ENCODE results near the gene ZDHHC7. TPM values are rescaled to one million over a fixed set of nuclear protein-coding genes. Genes with fewer than 3 reads are reported as not detected.

The ZDHHC7 gene
- total and polyA plus RNA-seq, 9 of the 15 experiments (the other 6 are each of a cell fraction or from before 2014, with no cell fraction given) = 1.7 to 49.7 (median 37.4) TPM

DNA sequence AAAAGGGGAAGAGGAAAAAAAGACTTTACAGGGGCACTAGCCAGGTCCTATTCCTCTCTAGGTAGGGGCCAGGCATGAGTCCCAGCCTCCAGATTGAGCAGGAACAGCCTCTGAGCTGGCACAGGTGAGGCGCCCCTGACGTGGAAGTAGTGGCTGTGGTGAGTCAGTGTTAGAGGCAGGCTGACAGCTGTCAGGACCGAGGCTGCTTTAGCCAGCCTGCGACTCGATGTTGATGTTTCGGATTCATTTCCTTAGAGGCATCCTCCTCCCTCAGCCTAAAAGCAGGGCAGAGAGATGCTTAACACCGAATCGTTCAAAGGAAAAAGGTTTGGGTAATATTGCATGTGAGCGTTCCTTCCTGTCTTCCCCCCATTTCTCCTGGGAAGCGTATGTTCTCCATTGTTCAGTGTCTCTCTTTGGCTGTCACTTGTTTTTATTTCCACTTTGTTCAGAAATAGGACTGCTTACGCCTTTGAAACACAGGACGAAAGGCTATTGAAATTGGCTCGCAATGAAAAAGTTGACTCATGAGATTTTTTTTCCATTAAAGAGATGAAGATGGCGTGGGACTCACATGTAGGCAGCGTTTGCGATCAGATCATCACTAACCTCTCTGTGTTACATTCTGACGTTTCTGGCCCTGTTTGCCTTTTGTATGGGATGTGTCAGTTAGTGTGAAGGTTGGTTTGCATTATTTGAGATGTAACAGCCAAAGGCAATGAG is 17.5 kb upstream of the ZDHHC7 start:
- Histone ChIP-seq H3K36me3 (ENCODE audit: control insufficient read depth, insufficient read depth, low read length) (no peaks in the 10 kb centered on the region; the same call in 2 of the 3 replicates), H3K4me3 (no peak overlapping the region), H2AFZ (ENCODE audit: low read depth, low read length) (no peak overlapping the region), H3K9me3 (replicated peaks; ENCODE audit: control insufficient read depth, insufficient read depth, low read depth, low read length) (no peaks in the 10 kb centered on the region), H3K27ac (ENCODE audit: extremely low read depth, low read depth, low read length) (no peak overlapping the region), H3K9ac (ENCODE audit: insufficient read depth in 1 of 2, low read depth in 2 of 2, low read length in 2 of 2) (peak overlapping the region; percentile 57 to 93; a peak in 3 of 4 replicates), H3K27me3 (ENCODE audit: control insufficient read depth in 2 of 2, insufficient read depth in 2 of 2, low read length in 2 of 2) (no peaks in the 10 kb centered on the region), H3K79me2 (ENCODE audit: control insufficient read depth, insufficient read depth, low read length) (peaks cover 4% of the 10 kb centered on the region; the same call in 2 of the 3 replicates), H3K4me1 (replicated peaks in 1 of 2; ENCODE audit: control insufficient read depth in 2 of 2, insufficient read depth in 2 of 2, low read length in 2 of 2) (peaks cover 33 to 39% of the 10 kb centered on the region in 2 experiments), H4K20me1 (replicated peaks; ENCODE audit: control insufficient read depth, insufficient read depth, low read length) (no peaks in the 10 kb centered on the region), H3K4me2 (ENCODE audit: insufficient read depth, low read length) (peak overlapping the region; percentile 72), H3K9me1 (ENCODE audit: control insufficient read depth, insufficient read depth, low read length) (no peaks in the 10 kb centered on the region)
- BruUV-seq (replicated peaks) = no TSS peak
- in situ Hi-C loops (cut with MboI) = no loop called here
- ChIA-PET CTCF (ENCODE audit: low intra/inter-chr PET ratio) (no interaction called here), POLR2A (interaction anchor here (1.5 to 4.5 kb wide), 4 partner anchors 17 to 56 kb away, joined by 4 to 50 read pairs (median 9); partner anchors contain the start of gene ZDHHC7)
- ATAC-seq = no peak
- 36% methylated on average over 17 of the region's 17 CpGs for WGBS (ENCODE audit: insufficient coverage, low coverage, missing lambda C conversion rate)
- FAIRE-seq = no peak
- intact Hi-C loops (cut with micrococcal nuclease) = loop anchor here (2.0 to 5.0 kb wide), 2 partner anchors 28 to 58 kb away; no protein-coding TSS in a partner anchor
- peak in 1 of 4 experiments; percentile 52 for DNase-seq (ENCODE audit: extremely low read depth in 1 of 4, low spot score in 3 of 4)
- TF ChIP-seq CTBP1 (IDR thresholded peaks at IDR 0.05; ENCODE audit: borderline replicate concordance) (no peak), ZNF76 (CRISPR knock-in tag; IDR thresholded peaks at IDR 0.05; ENCODE audit: borderline replicate concordance) (0 out of 2 replicates have a peak, but pooled peaks have one; percentile 26), ZNF316 (IDR thresholded peaks at IDR 0.05) (peak; percentile 34; the same call in 1 of the 2 replicates), NFE2 (IDR thresholded peaks at IDR 0.05; ENCODE audit: low read depth) (no peak), JUN (IDR thresholded peaks at IDR 0.05; ENCODE audit: borderline replicate concordance, low read depth, low read length) (0 out of 2 replicates have a peak, but pooled peaks have one; percentile 11), JUN (CRISPR knock-in tag; IDR thresholded peaks at IDR 0.05; ENCODE audit: borderline replicate concordance) (0 out of 2 replicates have a peak, but pooled peaks have one; percentile 42), JUNB (CRISPR knock-in tag; conservative IDR thresholded peaks at IDR 0.05) (no peak), ILK (tag; IDR thresholded peaks at IDR 0.05; ENCODE audit: borderline replicate concordance, low read depth) (no peak), EP400 (IDR thresholded peaks at IDR 0.05) (no peak), MEIS2 (IDR thresholded peaks at IDR 0.05; ENCODE audit: partially characterized antibody) (peak; percentile 8), TCF7 (IDR thresholded peaks at IDR 0.05; ENCODE audit: borderline replicate concordance) (no peak), ESRRB (CRISPR knock-in tag; IDR thresholded peaks at IDR 0.05; ENCODE audit: borderline replicate concordance) (no peak), ZNF57 (CRISPR knock-in tag; IDR thresholded peaks at IDR 0.05) (0 out of 2 replicates have a peak, but pooled peaks have one; percentile 30)
- TF ChIP-seq, protein P1, sequence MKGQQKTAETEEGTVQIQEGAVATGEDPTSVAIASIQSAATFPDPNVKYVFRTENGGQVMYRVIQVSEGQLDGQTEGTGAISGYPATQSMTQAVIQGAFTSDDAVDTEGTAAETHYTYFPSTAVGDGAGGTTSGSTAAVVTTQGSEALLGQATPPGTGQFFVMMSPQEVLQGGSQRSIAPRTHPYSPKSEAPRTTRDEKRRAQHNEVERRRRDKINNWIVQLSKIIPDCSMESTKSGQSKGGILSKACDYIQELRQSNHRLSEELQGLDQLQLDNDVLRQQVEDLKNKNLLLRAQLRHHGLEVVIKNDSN (CRISPR knock-in tag; IDR thresholded peaks at IDR 0.05) = 0 out of 2 replicates have a peak, but pooled peaks have one; percentile 16
- TF ChIP-seq, protein P2, sequence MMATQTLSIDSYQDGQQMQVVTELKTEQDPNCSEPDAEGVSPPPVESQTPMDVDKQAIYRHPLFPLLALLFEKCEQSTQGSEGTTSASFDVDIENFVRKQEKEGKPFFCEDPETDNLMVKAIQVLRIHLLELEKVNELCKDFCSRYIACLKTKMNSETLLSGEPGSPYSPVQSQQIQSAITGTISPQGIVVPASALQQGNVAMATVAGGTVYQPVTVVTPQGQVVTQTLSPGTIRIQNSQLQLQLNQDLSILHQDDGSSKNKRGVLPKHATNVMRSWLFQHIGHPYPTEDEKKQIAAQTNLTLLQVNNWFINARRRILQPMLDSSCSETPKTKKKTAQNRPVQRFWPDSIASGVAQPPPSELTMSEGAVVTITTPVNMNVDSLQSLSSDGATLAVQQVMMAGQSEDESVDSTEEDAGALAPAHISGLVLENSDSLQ (IDR thresholded peaks at IDR 0.05) = peak; percentile 24
- TF ChIP-seq, protein P3, sequence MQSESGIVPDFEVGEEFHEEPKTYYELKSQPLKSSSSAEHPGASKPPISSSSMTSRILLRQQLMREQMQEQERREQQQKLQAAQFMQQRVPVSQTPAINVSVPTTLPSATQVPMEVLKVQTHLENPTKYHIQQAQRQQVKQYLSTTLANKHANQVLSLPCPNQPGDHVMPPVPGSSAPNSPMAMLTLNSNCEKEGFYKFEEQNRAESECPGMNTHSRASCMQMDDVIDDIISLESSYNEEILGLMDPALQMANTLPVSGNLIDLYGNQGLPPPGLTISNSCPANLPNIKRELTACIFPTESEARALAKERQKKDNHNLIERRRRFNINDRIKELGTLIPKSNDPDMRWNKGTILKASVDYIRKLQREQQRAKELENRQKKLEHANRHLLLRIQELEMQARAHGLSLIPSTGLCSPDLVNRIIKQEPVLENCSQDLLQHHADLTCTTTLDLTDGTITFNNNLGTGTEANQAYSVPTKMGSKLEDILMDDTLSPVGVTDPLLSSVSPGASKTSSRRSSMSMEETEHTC (IDR thresholded peaks at IDR 0.05) = no peak
- TF ChIP-seq, protein P4, sequence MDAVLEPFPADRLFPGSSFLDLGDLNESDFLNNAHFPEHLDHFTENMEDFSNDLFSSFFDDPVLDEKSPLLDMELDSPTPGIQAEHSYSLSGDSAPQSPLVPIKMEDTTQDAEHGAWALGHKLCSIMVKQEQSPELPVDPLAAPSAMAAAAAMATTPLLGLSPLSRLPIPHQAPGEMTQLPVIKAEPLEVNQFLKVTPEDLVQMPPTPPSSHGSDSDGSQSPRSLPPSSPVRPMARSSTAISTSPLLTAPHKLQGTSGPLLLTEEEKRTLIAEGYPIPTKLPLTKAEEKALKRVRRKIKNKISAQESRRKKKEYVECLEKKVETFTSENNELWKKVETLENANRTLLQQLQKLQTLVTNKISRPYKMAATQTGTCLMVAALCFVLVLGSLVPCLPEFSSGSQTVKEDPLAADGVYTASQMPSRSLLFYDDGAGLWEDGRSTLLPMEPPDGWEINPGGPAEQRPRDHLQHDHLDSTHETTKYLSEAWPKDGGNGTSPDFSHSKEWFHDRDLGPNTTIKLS (IDR thresholded peaks at IDR 0.05; ENCODE audit: borderline replicate concordance, low read depth) = no peak

All from K562 (cell line).